Fibroblast of lung (primary cell): Measurements from ENCODE around the gene ASB3. TPM values are rescaled to one million over a fixed set of nuclear protein-coding genes. Genes with fewer than 3 reads are reported as not detected.

Experiments used
- DNase-seq, 2 donors: peaks; one replicate each; pipeline versions ENCODE4 v3.0.0 to v3.0.0-alpha.2; 2010; ENCODE audit warnings: low read depth in 2 of 2
- H2AFZ ChIP-seq: 2 replicates; pipeline ENCODE4 v1.5.1; 2012; ENCODE audit warnings: low read length, control low read depth, inconsistent platforms
- H3K27ac ChIP-seq: 2 replicates; pipeline ENCODE4 v1.5.1; 2011; ENCODE audit warnings: low read length, control low read depth; ENCODE audit not compliant: insufficient read depth
- H3K27me3 ChIP-seq: 2 replicates; pipeline ENCODE4 v1.5.1; 2011; ENCODE audit warnings: mild to moderate bottlenecking, low read length; ENCODE audit not compliant: control insufficient read depth, insufficient read depth
- H3K36me3 ChIP-seq: 2 replicates; pipeline ENCODE4 v1.5.1; 2011; ENCODE audit warnings: low read length; ENCODE audit not compliant: control insufficient read depth, insufficient read depth
- H3K4me1 ChIP-seq: 2 replicates; pipeline ENCODE4 v1.5.1; 2011; ENCODE audit warnings: low read length; ENCODE audit not compliant: control insufficient read depth, insufficient read depth; ENCODE audit errors: extremely low read depth
- H3K4me2 ChIP-seq: 2 replicates; pipeline ENCODE4 v1.5.1; 2011; ENCODE audit warnings: low read length, control low read depth; ENCODE audit not compliant: insufficient read depth; ENCODE audit errors: extremely low read depth
- H3K4me3 ChIP-seq, 4 experiments: fragments of 200-600 bp in 1 of 4; sonication (generic) in 1 of 4; replicated peaks in 1 of 4; 2 replicates each; pipeline ENCODE4 v1.5.1; 2011 to 2016; ENCODE audit warnings: low read length in 4 of 4, low read depth in 3 of 4, mild to moderate bottlenecking in 3 of 4, control low read depth in 2 of 4, inconsistent platforms in 1 of 4, mixed read lengths in 1 of 4; ENCODE audit not compliant: insufficient read depth in 1 of 4; ENCODE audit errors: control extremely low read depth in 1 of 4
- H3K79me2 ChIP-seq: 2 replicates; pipeline ENCODE4 v1.5.1; 2012; ENCODE audit warnings: mild to moderate bottlenecking, low read length, inconsistent platforms; ENCODE audit not compliant: control insufficient read depth, insufficient read depth
- H3K9ac ChIP-seq: 2 replicates; pipeline ENCODE4 v1.5.1; 2011; ENCODE audit warnings: mild to moderate bottlenecking, low read length, control low read depth; ENCODE audit not compliant: insufficient read depth
- H3K9me3 ChIP-seq: 2 replicates; pipeline ENCODE4 v1.5.1; 2012; ENCODE audit warnings: low read depth, low read length; ENCODE audit not compliant: control insufficient read depth, insufficient read depth
- H4K20me1 ChIP-seq: 2 replicates; pipeline ENCODE4 v1.5.1; 2011; ENCODE audit warnings: low read length; ENCODE audit not compliant: control insufficient read depth, insufficient read depth; ENCODE audit errors: extremely low read depth
- CTCF ChIP-seq, 2 donors: IDR thresholded peaks in 1 of 2; conservative IDR thresholded peaks in 1 of 2; 1 replicate in 1 of 2; 2 replicates in 1 of 2; pipeline ENCODE4 v1.5.1; 2011 to 2012; ENCODE audit warnings: low read length in 2 of 2, control low read depth in 1 of 2, inconsistent platforms in 1 of 2, low read depth in 1 of 2, mild to moderate bottlenecking in 1 of 2
- EZH2 ChIP-seq: IDR thresholded peaks from 2 replicates; pipeline ENCODE4 v1.5.1; 2012; ENCODE audit warnings: low read length, control low read depth, mild to moderate bottlenecking; ENCODE audit errors: missing control alignments
- polyA plus RNA-seq, 2 donors: library from polyadenylated mRNA; depleted of rRNA in 1 of 2; stranded (reverse) in 1 of 2; unstranded in 1 of 2; fragments of >200 nt; gene quantifications; 2 replicates each; pipeline ENCODE4 v1.2.1, GENCODE V29; 2011 to 2012; ENCODE audit warnings: missing spikeins in 1 of 2
- total RNA-seq: library from RNA; depleted of rRNA; stranded (reverse); fragments of >200 nt; gene quantifications from 2 replicates; pipeline ENCODE4 v1.2.1, GENCODE V29; 2014

Gene ASB3
- total and polyA plus RNA-seq, 2 donors (not counting 1 experiment from before 2014, with no cell fraction given): 21.1 to 31.9 TPM

GRCh38 chr2:53695575-53695974, 91.2 kb downstream of the ASB3 start:
- Histone ChIP-seq H3K4me1 (no peaks in the 10 kb centered on the region), H3K4me2 (no peak overlapping the region), H3K9ac (no peak overlapping the region), H3K9me3 (no peaks in the 10 kb centered on the region), H3K79me2 (no peaks in the 10 kb centered on the region), H3K4me3 (no peak overlapping the region), H2AFZ (no peak overlapping the region), H3K27ac (no peak overlapping the region), H3K36me3 (no peaks in the 10 kb centered on the region), H3K27me3 (no peaks in the 10 kb centered on the region), H4K20me1 (no peaks in the 10 kb centered on the region)
- no peak for TF ChIP-seq EZH2
- DNase-seq: no peak

DNA sequence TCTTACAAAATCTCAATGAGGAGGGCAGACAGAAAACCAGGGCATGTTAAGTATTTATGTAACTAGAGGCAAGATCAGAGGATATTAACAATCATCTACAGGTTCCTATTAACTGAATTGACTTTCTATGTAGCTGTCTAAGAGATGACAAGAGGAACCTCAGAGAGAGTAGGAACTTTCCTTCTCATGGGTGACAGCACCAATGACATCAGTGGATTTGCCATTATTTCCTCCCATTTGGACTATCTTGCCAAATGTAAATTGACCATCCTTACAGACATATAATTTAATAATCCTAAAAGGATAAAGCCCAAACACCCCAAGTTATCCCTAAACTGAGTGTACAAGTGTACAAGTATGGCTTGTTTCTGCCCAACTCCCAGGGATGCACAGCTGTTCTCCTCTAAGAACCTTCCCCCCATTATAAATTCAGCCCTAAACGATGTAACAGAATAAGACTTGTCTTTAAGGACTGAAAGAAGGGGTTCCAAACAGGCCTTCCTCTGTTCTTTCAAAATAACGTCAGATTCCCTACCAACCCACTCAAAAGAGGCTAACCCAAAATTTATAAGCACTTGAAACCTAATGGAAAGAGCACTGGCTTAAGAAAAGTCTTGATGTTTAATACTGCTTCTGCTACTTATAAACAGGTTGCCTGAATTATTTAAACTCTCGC, 92.5 kb downstream of the ASB3 start:
- DNase-seq: no peak

GRCh38 chr2:53690876-53691275, 95.9 kb downstream of the ASB3 start:
- Histone ChIP-seq H3K79me2 (no peaks in the 10 kb centered on the region), H4K20me1 (no peaks in the 10 kb centered on the region), H3K27me3 (no peaks in the 10 kb centered on the region), H3K4me3 (no peak overlapping the region), H3K4me2 (no peak overlapping the region), H3K27ac (no peak overlapping the region), H3K9me3 (no peaks in the 10 kb centered on the region), H3K9ac (no peak overlapping the region), H3K36me3 (no peaks in the 10 kb centered on the region), H2AFZ (no peak overlapping the region), H3K4me1 (no peaks in the 10 kb centered on the region)
- TF ChIP-seq CTCF (conservative IDR thresholded peaks at IDR 0.05 in 1 of 2, IDR thresholded peaks at IDR 0.05 in 1 of 2; ENCODE audit: low read depth in 1 of 2, low read length in 2 of 2): no peak
- DNase-seq: no peak

More for the DNA sequence above, 92.5 kb downstream of the ASB3 start:
- Histone ChIP-seq H3K36me3 (no peaks in the 10 kb centered on the region), H3K9ac (no peak overlapping the region), H3K27me3 (no peaks in the 10 kb centered on the region), H3K4me3 (no peak overlapping the region), H3K27ac (no peak overlapping the region), H3K4me1 (no peaks in the 10 kb centered on the region), H4K20me1 (no peaks in the 10 kb centered on the region), H3K4me2 (no peak overlapping the region), H3K79me2 (no peaks in the 10 kb centered on the region), H3K9me3 (no peaks in the 10 kb centered on the region), H2AFZ (no peak overlapping the region)
- TF ChIP-seq CTCF (conservative IDR thresholded peaks at IDR 0.05 in 1 of 2, IDR thresholded peaks at IDR 0.05 in 1 of 2; ENCODE audit: low read depth in 1 of 2, low read length in 2 of 2): no peak
- TF ChIP-seq EZH2: no peak
